HG03442 (cell line): Measurements from ENCODE around the gene TMCC1.
"Not testable (repeated sequence)": the region's sequence is repeated elsewhere in the genome, so short reads cannot be mapped to it uniquely, and the experiment has no call there.

ENCODE experiments used
- ATAC-seq: cut with Tn5 transposase; IDR thresholded peaks from one replicate; pipeline ENCODE4 v1.9.1; 2021; ENCODE audit warnings: mild to moderate bottlenecking, moderate library complexity; ENCODE audit not compliant: unreplicated experiment

The TMCC1 gene

DNA sequence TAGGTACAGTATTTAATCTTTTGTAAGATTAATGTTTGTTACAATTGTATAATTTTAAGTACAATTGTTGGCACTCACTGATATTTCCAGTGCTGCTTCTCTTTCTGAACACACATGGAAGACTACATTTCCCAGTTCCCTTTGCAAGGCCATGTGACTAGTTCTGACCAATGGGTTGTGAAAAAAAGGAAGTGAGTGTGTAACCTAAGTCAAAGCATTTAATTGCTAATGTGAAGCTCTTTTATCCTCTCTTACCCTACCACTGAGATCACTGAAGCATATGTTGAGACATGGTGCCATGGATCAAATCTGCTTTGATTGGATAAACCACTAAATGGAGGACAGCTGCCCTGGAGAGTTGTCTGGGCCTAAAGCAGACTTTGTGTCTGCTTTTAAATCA lies 203.1 kb downstream of the TMCC1 start:
- ATAC-seq = peak; percentile 78

DNA sequence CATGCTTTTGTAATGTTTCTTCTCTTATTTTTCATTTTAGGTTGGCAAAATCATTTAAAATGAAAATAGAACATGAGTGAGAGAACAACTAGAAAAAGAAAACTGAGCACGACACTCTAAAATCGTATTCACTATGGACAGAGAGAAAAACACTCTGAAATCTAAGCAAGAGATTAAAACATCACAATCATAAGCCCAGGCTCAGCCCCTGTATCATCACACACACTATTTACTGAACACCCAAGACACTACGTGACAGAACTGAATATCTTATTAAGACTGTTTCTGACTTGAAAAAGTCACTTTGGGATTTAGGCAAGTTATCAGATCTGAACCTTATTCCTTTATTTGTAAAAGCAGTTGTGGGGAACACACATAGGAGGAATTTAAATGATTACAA lies 204.5 kb downstream of the TMCC1 start:
- no peak for ATAC-seq

DNA sequence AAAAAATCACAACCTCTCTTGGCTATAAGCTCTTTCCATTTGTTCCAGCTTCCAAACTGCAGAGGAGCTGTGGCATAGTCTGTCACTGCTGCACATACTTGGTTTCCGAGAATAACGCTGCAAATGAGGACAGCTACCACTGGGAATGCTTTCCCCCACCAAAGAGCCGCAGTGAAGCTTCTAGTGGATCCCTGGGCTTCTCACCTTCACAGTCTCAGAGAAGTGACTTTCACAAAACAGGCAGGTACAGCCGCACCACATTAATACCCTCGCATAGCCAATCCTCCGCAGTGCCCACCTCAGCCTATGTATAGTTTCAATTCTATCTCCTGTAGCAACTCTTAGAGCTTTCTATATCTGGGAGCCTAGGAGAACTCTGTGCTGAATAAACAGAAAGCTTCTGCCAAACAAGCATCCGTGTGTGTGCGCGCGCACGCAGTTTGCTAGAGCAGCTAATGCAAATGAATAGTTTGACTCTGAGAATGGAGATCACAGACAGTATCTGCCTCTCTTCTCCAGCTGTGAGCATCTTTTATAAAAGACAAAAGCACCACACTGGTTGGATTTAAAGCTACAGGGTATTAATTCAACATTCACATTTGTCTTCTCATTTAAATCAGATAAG lies 205.1 kb downstream of the TMCC1 start:
- no peak for ATAC-seq

DNA sequence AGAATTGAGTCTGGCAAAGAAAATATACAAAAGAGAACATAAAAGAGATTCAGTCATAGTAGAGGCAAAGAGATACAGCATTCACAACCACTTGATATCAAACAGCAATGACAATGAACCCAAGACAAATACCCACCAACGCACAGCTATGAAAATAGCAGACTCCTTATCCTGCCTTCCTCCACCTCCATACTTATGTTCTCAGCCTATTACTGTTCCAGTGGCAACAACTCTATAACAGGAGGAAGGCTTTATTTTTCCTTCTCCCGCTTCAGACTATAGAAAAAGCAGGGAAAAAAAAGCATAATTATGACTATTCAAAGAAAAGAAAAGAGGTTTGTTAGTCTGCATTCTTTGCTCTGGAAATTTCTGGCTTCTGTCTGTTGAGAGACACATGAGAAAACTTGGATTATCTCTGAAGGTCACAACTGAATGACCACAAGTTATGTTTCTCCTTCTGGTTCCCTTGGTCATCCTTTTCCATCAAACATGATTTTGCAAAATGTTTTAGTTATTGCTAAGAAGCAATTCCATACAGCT lies 205.9 kb downstream of the TMCC1 start:
- no peak for ATAC-seq

DNA sequence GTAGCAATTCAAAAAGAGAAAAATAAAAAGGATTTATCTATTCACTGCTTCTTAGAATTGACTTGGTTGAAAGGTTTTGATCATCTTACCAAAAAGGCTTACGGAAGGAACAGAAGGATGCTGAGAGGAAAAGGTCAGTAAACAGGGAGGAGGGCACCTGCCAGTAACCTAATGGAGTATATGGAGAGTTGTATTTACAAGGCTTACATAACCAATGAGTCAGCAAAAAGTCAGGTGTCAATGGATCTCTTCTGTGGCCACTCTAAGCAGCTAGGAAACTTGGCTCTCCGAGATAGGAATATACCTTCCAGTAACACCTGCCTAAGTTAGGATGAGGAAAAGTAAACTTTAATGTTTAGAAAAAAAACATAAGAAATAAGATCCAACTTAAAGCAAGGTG lies 206.6 kb downstream of the TMCC1 start:
- ATAC-seq = no peak

DNA sequence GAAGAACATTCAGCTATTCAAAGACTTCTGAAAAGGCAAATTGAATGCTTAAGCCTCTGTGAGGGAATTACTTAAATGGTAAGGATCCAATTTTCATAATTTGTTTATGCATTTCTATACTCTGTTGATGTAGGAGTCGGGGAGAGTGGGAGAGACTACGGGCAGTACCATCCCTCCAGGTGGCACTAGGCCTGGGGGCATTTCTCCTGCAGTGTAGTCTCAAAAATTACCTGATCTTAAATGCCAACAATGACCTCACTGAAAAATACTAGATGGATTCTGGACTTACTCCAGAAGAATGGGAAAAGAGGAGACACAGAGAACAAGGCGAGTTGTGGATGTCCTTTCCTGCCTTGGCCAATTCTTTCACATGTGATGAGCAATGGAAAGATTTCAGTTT lies 209.2 kb downstream of the TMCC1 start:
- ATAC-seq = no peak

DNA sequence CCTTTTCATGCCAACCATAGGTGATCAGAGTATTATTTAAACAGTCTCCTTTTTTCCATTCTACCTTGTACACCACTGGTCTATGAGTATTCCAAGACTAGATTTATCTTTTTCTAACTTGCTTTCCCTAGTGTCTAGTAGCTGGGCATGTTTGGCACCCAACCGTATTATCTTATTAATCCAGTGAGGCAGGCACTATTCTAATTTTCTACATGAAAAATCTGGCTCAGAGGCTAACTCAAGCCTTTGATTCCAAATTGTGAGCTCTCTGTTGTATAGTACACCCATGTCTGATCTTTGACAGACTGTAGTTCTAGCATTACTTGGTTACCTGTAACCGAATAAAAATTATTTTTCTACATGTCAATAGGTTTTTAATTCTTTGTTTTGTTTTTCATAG lies 210.3 kb downstream of the TMCC1 start:
- no peak for ATAC-seq

DNA sequence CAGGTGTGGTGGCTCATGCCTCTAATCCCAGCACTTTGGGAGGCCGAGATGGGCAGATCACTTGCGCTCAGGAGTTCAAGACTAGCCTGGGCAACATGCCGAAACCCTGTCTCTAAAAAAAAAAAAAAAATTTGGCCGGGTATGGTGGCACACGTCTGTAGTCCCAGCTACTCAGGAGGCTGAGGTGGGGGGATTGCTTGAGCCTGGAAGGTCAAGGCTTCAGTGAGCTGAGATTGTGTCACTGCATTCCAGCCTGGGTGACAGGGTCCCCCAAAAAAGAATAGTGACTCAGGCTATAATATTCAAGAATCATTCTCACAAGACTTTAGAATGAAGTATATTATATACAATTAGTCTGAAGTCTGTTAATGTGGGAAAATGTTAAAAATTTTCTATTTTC lies 216.5 kb downstream of the TMCC1 start:
- ATAC-seq = no peak

DNA sequence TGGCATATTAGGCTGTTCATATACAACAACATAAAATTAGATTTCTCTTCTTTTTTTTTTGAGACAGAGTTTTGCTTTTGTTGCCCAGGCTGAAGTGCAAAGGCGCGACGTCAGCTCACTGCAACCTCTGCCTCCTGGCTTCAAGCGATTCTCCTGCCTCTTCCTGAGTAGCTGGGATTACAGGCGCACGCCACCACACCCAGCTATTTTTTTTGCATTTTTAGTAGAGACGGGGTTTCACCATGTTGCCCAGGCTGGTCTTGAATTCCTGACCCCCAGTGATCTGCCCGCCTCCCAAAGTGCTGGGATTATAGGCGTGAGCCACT lies 218.8 kb downstream of the TMCC1 start:
- ATAC-seq = not testable (repeated sequence)

DNA sequence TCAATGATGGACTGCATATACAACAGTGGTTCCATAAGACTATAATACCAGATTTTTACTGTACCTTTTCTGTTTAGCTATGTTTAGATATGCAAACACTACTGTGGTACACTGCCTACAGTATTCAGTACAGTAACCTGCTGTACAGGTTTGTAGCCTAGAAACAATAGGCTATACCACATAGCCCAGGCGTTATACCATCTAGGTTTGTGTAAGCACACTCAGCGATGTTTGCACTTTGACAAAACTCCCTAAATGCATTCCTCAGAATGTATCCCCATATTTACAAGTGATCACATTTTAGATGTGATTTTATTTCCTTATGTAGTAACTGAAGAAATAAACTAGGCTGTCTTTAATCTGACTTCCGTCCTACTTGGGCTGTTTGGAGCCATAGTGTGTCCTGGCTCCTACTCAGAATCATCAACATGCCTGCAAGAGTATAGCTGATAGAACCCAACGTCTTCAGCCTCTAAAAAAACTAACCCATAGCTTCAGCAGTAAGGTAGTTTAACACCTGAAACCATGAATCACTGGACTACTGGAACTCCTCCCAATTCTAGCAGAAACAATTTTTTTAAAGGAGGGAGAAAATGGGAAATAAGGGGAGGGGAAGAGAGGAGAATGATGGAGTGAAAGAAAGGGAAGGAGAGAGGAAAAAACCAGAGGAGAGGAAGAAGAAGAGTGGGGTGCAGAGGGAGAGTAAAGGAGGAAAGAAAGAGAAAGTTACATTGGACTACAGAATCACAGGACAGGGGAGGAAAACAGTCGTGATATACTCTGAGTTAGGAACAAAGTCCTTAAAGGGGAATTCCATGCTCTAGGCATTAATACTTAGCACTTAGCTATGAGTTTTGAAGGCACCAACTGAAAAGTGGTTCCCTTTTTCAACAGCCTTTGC lies 219.4 kb downstream of the TMCC1 start:
- ATAC-seq = no peak

DNA sequence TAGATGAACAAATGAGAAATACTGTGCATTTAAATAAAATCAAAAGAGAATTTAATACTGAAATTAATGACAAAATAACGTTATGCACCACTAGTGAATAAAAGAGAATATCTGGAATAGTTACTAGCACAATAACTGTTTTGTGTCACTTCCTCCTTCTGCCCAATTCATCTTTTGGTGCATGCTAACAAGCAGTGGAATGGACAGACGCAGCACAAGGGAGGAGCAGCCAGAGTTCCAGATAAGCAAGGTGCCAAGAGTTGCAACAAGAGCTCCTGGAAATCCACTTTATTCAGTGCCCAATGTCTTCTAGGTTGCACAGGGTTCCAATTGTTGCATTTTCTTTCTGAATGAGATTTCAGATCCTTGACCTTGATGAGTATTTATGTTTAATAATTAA lies 220.5 kb downstream of the TMCC1 start:
- no peak for ATAC-seq

DNA sequence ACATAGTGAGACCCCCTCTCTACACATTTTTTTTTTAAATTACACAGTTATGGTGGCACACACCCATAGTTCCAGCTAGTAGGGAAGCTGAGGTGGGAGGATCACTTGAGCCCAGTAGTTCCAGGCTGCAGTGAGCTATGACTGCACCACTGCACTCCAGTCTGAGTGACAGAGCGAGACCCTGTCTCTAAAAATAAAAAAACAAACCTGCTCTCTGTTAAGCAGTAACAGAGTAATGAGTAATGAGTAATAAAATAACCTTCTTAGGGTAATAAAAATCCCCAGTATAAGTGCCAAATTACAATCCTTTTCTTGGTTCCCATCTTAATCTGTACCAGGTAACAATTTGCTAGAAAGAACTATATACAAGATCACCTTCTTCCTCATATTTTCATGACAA lies 221.1 kb downstream of the TMCC1 start:
- no peak for ATAC-seq

DNA sequence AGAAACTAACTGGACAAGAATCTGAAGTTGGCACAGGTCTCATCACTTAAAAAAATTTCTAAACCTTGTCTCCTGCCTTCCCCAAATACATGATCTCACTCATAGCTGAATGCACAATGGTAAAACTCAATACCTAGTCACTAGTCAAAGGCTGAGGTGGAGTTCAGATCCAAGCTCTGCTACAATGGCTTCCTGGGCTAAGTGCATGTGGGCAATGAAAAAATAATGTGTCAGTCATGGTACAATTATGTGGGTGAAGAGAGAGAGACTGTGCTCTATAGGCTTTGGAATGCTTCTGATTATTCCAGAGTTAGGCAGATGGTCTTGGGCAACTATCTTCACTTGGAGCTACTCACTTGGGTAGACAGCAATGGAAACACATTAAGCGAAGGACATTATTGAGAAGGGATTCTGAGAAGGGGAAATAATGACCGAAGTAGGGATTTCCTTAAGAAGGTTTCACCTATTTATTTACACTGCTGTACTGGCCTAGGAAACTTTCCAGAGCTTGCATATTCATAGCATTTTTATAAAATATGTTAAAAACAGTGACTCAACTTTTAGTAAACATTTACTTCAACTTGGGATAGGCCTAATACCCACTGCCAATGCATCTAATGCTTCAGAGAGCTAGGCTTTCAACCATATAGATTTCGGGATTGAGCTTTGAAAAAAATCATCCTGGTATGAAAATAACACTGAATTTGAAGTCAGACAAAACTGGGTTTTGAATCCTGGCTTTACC lies 228.3 kb downstream of the TMCC1 start:
- ATAC-seq = no peak

DNA sequence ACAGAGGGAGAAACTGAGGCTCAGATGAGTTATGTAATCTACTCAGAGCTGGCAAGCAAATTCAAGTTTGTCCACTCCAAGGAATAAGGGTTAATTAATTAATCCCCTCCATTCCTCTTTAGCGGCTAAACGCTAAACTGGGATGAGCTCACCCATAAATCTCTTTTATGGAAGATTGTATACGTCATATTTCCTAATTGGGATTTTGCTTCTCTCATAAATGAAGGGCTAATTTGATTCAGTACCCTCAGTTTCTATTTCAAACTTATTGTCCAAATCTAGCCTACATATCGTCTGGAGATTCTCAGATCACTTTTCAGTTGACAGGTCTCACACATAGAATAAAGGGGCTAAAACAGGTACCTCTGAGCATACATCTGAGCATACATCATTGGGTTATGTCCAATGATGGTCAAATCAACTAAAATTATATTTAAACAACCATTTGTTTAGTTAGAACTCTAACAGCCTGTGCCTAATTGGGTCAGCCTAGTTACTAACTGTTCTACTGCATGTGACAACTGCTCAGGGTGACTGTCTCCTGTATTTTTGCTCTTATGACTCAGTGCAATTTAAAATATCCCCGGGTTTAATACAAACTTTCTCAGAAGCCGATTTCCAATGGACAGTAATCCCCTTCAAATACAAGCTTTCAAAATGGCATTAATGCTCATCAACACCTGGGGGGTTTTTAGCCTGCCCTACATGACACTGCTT lies 229.4 kb downstream of the TMCC1 start:
- ATAC-seq = no peak

DNA sequence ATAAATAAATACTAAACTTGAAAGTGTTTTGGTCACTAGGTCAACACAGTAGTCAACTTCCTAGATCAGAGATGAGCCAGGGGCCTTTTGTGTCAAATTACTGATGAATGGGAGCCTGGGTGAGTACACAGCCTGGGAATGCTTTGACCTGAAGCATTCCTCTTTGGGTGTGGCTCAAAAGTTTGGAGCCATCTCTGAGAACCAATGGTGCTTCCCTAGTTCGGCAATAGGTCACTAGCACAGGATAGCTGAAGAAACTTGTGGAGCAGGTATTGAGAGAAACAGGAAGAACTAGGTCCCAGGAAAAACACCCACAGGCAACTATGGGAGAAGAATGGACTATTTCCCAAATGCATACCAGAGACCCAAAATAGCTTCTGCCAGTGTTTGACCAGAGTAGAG lies 230.5 kb downstream of the TMCC1 start:
- no peak for ATAC-seq

DNA sequence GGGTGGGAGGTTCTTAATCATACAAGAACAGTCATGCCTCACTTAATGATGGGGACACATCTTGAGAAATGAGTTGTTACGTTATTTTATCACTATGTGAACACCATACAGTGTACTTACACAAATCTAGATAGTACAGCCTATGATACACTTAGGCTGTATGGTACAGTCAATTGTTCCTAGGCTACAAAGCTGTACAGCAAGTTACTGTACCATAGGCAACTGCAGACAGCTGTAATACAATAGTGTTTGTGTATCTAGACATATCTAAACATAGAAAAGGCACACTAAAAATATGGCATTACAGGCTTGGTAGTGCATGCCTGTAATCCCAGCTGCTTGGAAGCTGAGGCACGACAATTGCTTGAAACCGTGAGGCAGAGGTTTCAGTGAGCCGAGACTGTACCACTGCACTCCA lies 231.3 kb downstream of the TMCC1 start:
- no peak for ATAC-seq

DNA sequence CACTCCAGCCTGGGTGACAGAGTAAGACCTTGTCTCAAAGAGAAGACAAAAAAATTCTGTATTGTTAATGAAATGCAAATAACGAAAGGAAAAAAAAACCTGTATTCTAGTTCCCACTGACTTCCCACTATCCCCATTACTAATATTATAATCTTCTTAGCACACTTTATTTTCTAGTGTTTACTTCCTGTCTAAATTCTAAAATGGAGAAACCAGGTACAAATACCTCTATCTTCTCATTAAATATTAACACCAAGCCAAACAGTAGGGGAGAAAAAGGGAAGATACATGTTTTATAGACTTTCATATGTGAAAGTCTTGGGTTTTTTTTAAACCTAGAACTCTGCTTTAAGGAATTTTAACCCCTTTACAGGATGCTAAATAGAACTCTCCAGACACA lies 231.7 kb downstream of the TMCC1 start:
- no peak for ATAC-seq

DNA sequence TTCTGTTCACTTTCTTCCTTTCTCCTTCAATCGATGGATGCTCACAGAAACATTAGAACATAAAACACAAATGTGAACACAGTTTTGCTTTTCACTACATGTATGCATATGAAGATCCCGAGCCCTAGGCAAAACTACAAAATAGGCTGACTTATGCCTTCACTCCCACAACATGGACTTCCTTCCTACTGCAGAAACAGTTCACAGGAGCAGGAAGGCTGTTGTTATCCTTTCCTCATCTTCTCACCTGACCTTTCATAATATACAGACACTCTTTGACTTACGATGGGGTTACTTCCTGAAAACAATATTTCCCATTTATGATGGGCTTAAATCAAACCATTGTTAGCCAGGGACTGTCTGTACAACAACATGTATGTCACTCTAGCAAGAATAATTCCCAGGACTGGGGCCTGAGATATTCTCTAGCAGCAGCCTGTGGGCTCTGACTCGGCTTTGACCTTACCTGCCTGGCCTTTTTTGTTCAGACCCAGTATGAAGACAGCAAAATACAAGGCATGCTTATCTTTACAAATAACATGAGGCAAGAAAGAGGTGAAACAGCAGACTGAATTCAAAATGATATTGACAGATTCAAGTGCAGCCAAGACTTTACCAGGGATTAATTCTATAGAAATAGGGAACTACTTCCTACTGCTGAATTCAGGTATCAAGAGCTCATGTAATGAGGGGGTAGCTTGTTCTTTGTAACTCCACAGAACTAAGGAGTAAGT lies 235.2 kb downstream of the TMCC1 start:
- ATAC-seq = no peak

DNA sequence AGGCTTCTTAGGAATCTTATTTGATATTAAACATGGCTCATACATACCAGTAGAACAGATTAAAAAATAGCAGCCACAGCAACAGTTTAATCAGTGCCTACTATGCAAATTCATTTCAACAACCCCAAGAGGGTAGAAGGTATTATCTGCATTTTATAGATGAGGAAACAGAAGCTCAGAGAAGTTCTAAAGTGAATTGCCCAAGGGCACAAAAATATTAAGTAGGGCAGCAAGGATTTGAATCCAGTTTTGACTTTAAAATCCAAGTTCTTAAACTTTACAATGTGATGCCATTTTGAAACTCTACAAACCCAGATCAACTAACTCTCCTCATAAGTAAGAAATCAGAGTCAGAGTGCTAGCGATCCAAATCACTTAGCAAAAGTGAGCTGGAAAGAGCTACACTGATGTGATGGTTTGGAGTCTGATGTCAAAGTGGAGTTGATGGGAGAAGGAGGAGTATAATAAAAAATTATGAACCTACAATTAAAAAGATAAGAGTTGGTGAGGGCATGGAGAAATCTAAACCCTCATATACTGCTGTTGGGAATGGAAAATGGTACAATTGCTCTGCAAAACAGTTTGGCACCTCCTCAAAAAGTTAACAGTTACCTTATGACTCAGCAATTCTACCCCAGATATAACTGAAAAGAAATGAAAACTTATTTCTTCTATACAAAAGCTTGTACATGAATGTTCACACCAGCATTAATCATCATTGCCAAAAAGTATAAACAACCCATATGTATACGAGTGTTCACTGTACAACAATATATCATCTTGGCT lies 236.1 kb downstream of the TMCC1 start:
- ATAC-seq = no peak
